ENCODE results near the gene RHOH.

Gene RHOH

GRCh38 chr4:40240040-40240653, 43.3 kb downstream of the RHOH start:
- Histone ChIP-seq H3K27me3 (ENCODE audit: control insufficient read depth, insufficient read depth, low read length) (no peaks in the 10 kb centered on the region), H3K36me3 (ENCODE audit: control insufficient read depth, insufficient read depth, low read length) (no peaks in the 10 kb centered on the region), H3K4me1 (ENCODE audit: control insufficient read depth, insufficient read depth, low read length) (no peaks in the 10 kb centered on the region), H3K4me3 (ENCODE audit: low read depth, low read length) (no peak overlapping the region), H3K9ac (ENCODE audit: low read depth, low read length) (no peak overlapping the region), H3K27ac (ENCODE audit: low read depth, low read length) (no peak overlapping the region), H3K9me3 (ENCODE audit: control insufficient read depth, insufficient read depth, low read length) (no peaks in the 10 kb centered on the region)

GRCh38 chr4:40241026-40241425, 44.2 kb downstream of the RHOH start:
- no peak overlapping the region for H3K9ac ChIP-seq (ENCODE audit: low read depth, low read length)
- H3K36me3 ChIP-seq (ENCODE audit: control insufficient read depth, insufficient read depth, low read length) = no peaks in the 10 kb centered on the region
- H3K27ac ChIP-seq (ENCODE audit: low read depth, low read length) = no peak overlapping the region
- H3K4me1 ChIP-seq (ENCODE audit: control insufficient read depth, insufficient read depth, low read length) = 0 out of 2 replicates have a peak, but pooled peaks cover 2% of the 10 kb centered on the region
- no peak overlapping the region for H3K4me3 ChIP-seq (ENCODE audit: low read depth, low read length)
- H3K9me3 ChIP-seq (ENCODE audit: control insufficient read depth, insufficient read depth, low read length) = no peaks in the 10 kb centered on the region
- no peaks in the 10 kb centered on the region for H3K27me3 ChIP-seq (ENCODE audit: control insufficient read depth, insufficient read depth, low read length)

- Histone ChIP-seq H3K9ac (ENCODE audit: low read depth, low read length) (no peak overlapping the region), H3K27ac (ENCODE audit: low read depth, low read length) (no peak overlapping the region), H3K9me3 (ENCODE audit: control insufficient read depth, insufficient read depth, low read length) (no peaks in the 10 kb centered on the region), H3K4me3 (ENCODE audit: low read depth, low read length) (no peak overlapping the region), H3K4me1 (ENCODE audit: control insufficient read depth, insufficient read depth, low read length) (peaks cover 7% of the 10 kb centered on the region; the same call in 1 of the 2 replicates), H3K27me3 (ENCODE audit: control insufficient read depth, insufficient read depth, low read length) (no peaks in the 10 kb centered on the region), H3K36me3 (ENCODE audit: control insufficient read depth, insufficient read depth, low read length) (no peaks in the 10 kb centered on the region)
Measured at GRCh38 chr4:40241941-40242340, 45.1 kb downstream of the RHOH start.

GRCh38 chr4:40243386-40243948, 46.6 kb downstream of the RHOH start:
- Histone ChIP-seq H3K4me1 (ENCODE audit: control insufficient read depth, insufficient read depth, low read length) (peaks cover 7% of the 10 kb centered on the region; the same call in 1 of the 2 replicates), H3K9me3 (ENCODE audit: control insufficient read depth, insufficient read depth, low read length) (no peaks in the 10 kb centered on the region), H3K9ac (ENCODE audit: low read depth, low read length) (no peak overlapping the region), H3K27me3 (ENCODE audit: control insufficient read depth, insufficient read depth, low read length) (no peaks in the 10 kb centered on the region), H3K4me3 (ENCODE audit: low read depth, low read length) (no peak overlapping the region), H3K27ac (ENCODE audit: low read depth, low read length) (no peak overlapping the region), H3K36me3 (ENCODE audit: control insufficient read depth, insufficient read depth, low read length) (no peaks in the 10 kb centered on the region)

GRCh38 chr4:40244606-40245005, 47.8 kb downstream of the RHOH start:
- H3K4me1 ChIP-seq (ENCODE audit: control insufficient read depth, insufficient read depth, low read length) = peaks cover 7% of the 10 kb centered on the region; the same call in 1 of the 2 replicates
- no peaks in the 10 kb centered on the region for H3K36me3 ChIP-seq (ENCODE audit: control insufficient read depth, insufficient read depth, low read length)
- H3K27ac ChIP-seq (ENCODE audit: low read depth, low read length) = no peak overlapping the region
- no peak overlapping the region for H3K9ac ChIP-seq (ENCODE audit: low read depth, low read length)
- H3K9me3 ChIP-seq (ENCODE audit: control insufficient read depth, insufficient read depth, low read length) = no peaks in the 10 kb centered on the region
- H3K4me3 ChIP-seq (ENCODE audit: low read depth, low read length) = no peak overlapping the region
- no peaks in the 10 kb centered on the region for H3K27me3 ChIP-seq (ENCODE audit: control insufficient read depth, insufficient read depth, low read length)

GRCh38 chr4:40245550-40245949, 48.7 kb downstream of the RHOH start:
- no peak overlapping the region for H3K27ac ChIP-seq (ENCODE audit: low read depth, low read length)
- H3K27me3 ChIP-seq (ENCODE audit: control insufficient read depth, insufficient read depth, low read length) = no peaks in the 10 kb centered on the region
- H3K9me3 ChIP-seq (ENCODE audit: control insufficient read depth, insufficient read depth, low read length) = no peaks in the 10 kb centered on the region
- H3K36me3 ChIP-seq (ENCODE audit: control insufficient read depth, insufficient read depth, low read length) = no peaks in the 10 kb centered on the region
- no peak overlapping the region for H3K9ac ChIP-seq (ENCODE audit: low read depth, low read length)
- H3K4me3 ChIP-seq (ENCODE audit: low read depth, low read length) = no peak overlapping the region
- H3K4me1 ChIP-seq (ENCODE audit: control insufficient read depth, insufficient read depth, low read length) = peaks cover 7% of the 10 kb centered on the region; the same call in 1 of the 2 replicates

- H3K27ac ChIP-seq (ENCODE audit: low read depth, low read length) = no peak overlapping the region
Measured at GRCh38 chr4:40246011-40246900, 49.4 kb downstream of the RHOH start.

GRCh38 chr4:40246938-40247337, 50.1 kb downstream of the RHOH start:
- Histone ChIP-seq H3K4me1 (ENCODE audit: control insufficient read depth, insufficient read depth, low read length) (peaks cover 7% of the 10 kb centered on the region; the same call in 1 of the 2 replicates), H3K9ac (ENCODE audit: low read depth, low read length) (no peak overlapping the region), H3K27ac (ENCODE audit: low read depth, low read length) (no peak overlapping the region), H3K4me3 (ENCODE audit: low read depth, low read length) (no peak overlapping the region), H3K27me3 (ENCODE audit: control insufficient read depth, insufficient read depth, low read length) (no peaks in the 10 kb centered on the region), H3K36me3 (ENCODE audit: control insufficient read depth, insufficient read depth, low read length) (no peaks in the 10 kb centered on the region), H3K9me3 (ENCODE audit: control insufficient read depth, insufficient read depth, low read length) (no peaks in the 10 kb centered on the region)

More at GRCh38 chr4:40246011-40246900, 49.4 kb downstream of the RHOH start:
- Histone ChIP-seq H3K9ac (ENCODE audit: low read depth, low read length) (no peak overlapping the region), H3K4me1 (ENCODE audit: control insufficient read depth, insufficient read depth, low read length) (peaks cover 7% of the 10 kb centered on the region; the same call in 1 of the 2 replicates), H3K4me3 (ENCODE audit: low read depth, low read length) (no peak overlapping the region), H3K9me3 (ENCODE audit: control insufficient read depth, insufficient read depth, low read length) (no peaks in the 10 kb centered on the region), H3K36me3 (ENCODE audit: control insufficient read depth, insufficient read depth, low read length) (no peaks in the 10 kb centered on the region), H3K27me3 (ENCODE audit: control insufficient read depth, insufficient read depth, low read length) (no peaks in the 10 kb centered on the region)

- H3K4me1 ChIP-seq (ENCODE audit: control insufficient read depth, insufficient read depth, low read length) = peaks cover 7% of the 10 kb centered on the region; the same call in 1 of the 2 replicates
- no peak overlapping the region for H3K4me3 ChIP-seq (ENCODE audit: low read depth, low read length)
- no peak overlapping the region for H3K9ac ChIP-seq (ENCODE audit: low read depth, low read length)
- H3K27me3 ChIP-seq (ENCODE audit: control insufficient read depth, insufficient read depth, low read length) = no peaks in the 10 kb centered on the region
- no peaks in the 10 kb centered on the region for H3K9me3 ChIP-seq (ENCODE audit: control insufficient read depth, insufficient read depth, low read length)
- H3K27ac ChIP-seq (ENCODE audit: low read depth, low read length) = no peak overlapping the region
- no peaks in the 10 kb centered on the region for H3K36me3 ChIP-seq (ENCODE audit: control insufficient read depth, insufficient read depth, low read length)
Measured at GRCh38 chr4:40247350-40247749, 50.5 kb downstream of the RHOH start.

GRCh38 chr4:40251366-40251765, 54.5 kb downstream of the RHOH start:
- no peaks in the 10 kb centered on the region for H3K27me3 ChIP-seq (ENCODE audit: control insufficient read depth, insufficient read depth, low read length)
- H3K9me3 ChIP-seq (ENCODE audit: control insufficient read depth, insufficient read depth, low read length) = no peaks in the 10 kb centered on the region
- no peak overlapping the region for H3K4me3 ChIP-seq (ENCODE audit: low read depth, low read length)
- no peaks in the 10 kb centered on the region for H3K36me3 ChIP-seq (ENCODE audit: control insufficient read depth, insufficient read depth, low read length)
- no peak overlapping the region for H3K27ac ChIP-seq (ENCODE audit: low read depth, low read length)
- H3K4me1 ChIP-seq (ENCODE audit: control insufficient read depth, insufficient read depth, low read length) = 0 out of 2 replicates have a peak, but pooled peaks cover 2% of the 10 kb centered on the region
- no peak overlapping the region for H3K9ac ChIP-seq (ENCODE audit: low read depth, low read length)

- no peak overlapping the region for H3K27ac ChIP-seq (ENCODE audit: low read depth, low read length)
- no peaks in the 10 kb centered on the region; the same call in 1 of the 2 replicates for H3K4me1 ChIP-seq (ENCODE audit: control insufficient read depth, insufficient read depth, low read length)
- H3K27me3 ChIP-seq (ENCODE audit: control insufficient read depth, insufficient read depth, low read length) = no peaks in the 10 kb centered on the region
- H3K36me3 ChIP-seq (ENCODE audit: control insufficient read depth, insufficient read depth, low read length) = no peaks in the 10 kb centered on the region
- H3K4me3 ChIP-seq (ENCODE audit: low read depth, low read length) = no peak overlapping the region
- H3K9me3 ChIP-seq (ENCODE audit: control insufficient read depth, insufficient read depth, low read length) = no peaks in the 10 kb centered on the region
- no peak overlapping the region for H3K9ac ChIP-seq (ENCODE audit: low read depth, low read length)
Measured at GRCh38 chr4:40253906-40254305, 57.1 kb downstream of the RHOH start.

Measured in HUES48 (cell line).